Testis (tissue), 3 donors: ENCODE results near the gene FAM20C. TPM values are rescaled to one million over a fixed set of nuclear protein-coding genes. Genes with fewer than 3 reads are reported as not detected.

Experiments used
- DNase-seq: peaks from one replicate; pipeline ENCODE4 v3.0.0-alpha.2; 2019
- H3K27ac ChIP-seq, 2 donors: fragments of 200-600 bp; sonication (generic); one replicate each; pipeline ENCODE4 v1.5.1; 2019
- H3K27me3 ChIP-seq: fragments of 200-600 bp; sonication (generic); one replicate; pipeline ENCODE4 v1.5.1; 2019
- H3K36me3 ChIP-seq: fragments of 200-600 bp; sonication (generic); one replicate; pipeline ENCODE4 v1.5.1; 2017; ENCODE audit warnings: low read depth; ENCODE audit errors: missing control alignments
- H3K4me1 ChIP-seq: fragments of 200-600 bp; sonication (generic); one replicate; pipeline ENCODE4 v1.5.1; 2019
- H3K4me3 ChIP-seq, 2 donors: fragments of 200-600 bp; sonication (generic); one replicate each; pipeline ENCODE4 v1.5.1; 2017 to 2019
- H3K9me3 ChIP-seq: fragments of 200-600 bp; sonication (generic); one replicate; pipeline ENCODE4 v1.5.1; 2017
- POLR2A ChIP-seq: fragments of 450-650 bp; IDR thresholded peaks from one replicate; pipeline ENCODE4 v1.6.1; 2017; ENCODE audit warnings: antibody characterized with exemption, mild to moderate bottlenecking, moderate library complexity
- WGBS, 2 donors: methylation state at CpG; one replicate each; pipeline ENCODE4 v1.1.5; 2018; 5-methylcytosine and 5-hydroxymethylcytosine counted together
- intact Hi-C: fragments of 100-400 bp; cut with DNase I; formaldehyde crosslinking; loops from one replicate; pipeline ENCODE4 v1.15.1; 2023; ENCODE audit warnings: low total_unique reads
- polyA plus RNA-seq: library from polyadenylated mRNA; stranded (reverse); fragments of 350-450 nt; fragmentation: Illumina TruSeq; extraction: RNeasy Lipid Tissue Mini Kit (QIAGEN cat#74804); gene quantifications from one replicate; pipeline ENCODE4 v1.2.3, GENCODE V29; 2014; ENCODE audit warnings: low read depth, low replicate concordance; ENCODE audit not compliant: insufficient read depth
- total RNA-seq, 2 donors: library from RNA; depleted of rRNA; stranded (reverse); fragments of >200 nt; gene quantifications; one replicate each; pipeline ENCODE4 v1.2.3, GENCODE V29; 2016
- TF ChIP-seq, protein P1 (sequence below), 3 experiments: fragments of 450-650 bp in 2 of 3; fragments of 200-600 bp in 1 of 3; sonication (generic) in 1 of 3; IDR thresholded peaks; one replicate each; pipeline ENCODE4 v1.5.1; 2016 to 2019; ENCODE audit warnings: antibody characterized with exemption in 3 of 3, mild to moderate bottlenecking in 2 of 3, moderate library complexity in 1 of 3

The FAM20C gene
- total and polyA plus RNA-seq, 3 donors from 2014 or later, result 14.0 to 36.7 (median 34.0) TPM

DNA sequence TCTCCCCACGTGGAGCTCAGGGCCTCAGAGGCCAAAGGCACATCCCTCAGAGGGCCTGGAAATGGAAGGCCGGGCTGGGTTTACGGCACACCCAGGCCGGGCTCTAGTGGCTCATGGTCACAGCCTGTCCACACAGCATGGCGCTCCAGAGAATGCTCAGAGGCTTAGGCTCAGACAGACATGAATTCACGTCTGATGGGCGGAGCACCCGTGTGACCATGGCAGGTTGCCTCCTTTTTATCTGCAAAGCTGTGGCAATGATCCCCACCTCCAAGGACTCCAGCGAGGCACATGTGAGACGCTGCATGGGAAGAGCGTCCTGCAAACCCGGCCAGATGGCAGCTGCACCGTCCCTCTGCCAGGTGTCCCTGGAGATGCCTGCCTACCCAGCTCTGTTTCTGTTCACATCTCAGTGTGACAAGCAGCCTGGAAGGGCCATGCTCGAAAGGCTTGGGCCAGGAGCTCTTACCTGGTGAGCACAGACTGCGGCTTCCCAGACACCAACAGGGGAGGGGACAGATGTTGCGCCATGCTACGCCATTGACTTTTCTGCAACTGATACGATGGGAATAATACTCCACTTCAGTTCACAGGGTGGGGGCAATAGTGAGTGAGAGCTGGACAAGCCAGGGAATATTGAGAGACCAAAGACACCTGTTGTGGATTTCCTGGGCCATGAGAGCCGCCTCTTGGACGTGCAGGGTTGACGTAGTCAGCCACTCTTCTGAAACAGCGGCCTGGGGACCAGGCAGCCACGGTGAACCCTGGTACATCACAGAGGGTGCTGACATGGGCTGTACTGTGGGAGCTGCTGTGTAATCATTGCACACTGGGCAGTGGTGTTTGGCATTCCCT, 34.4 kb upstream of the FAM20C start:
- no peaks in the 10 kb centered on the region for H3K36me3 ChIP-seq
- H3K27me3 ChIP-seq, result no peaks in the 10 kb centered on the region
- no peaks in the 10 kb centered on the region for H3K9me3 ChIP-seq
- no peaks in the 10 kb centered on the region for H3K4me1 ChIP-seq
- intact Hi-C loops, result no loop called here
- no peak for DNase-seq
- 82 to 93% methylated on average over 13 to 23 of the region's 23 CpGs for WGBS, 2 donors
- H3K4me3 ChIP-seq, result no peak overlapping the region
- TF ChIP-seq POLR2A, result no peak
- TF ChIP-seq, protein P1, sequence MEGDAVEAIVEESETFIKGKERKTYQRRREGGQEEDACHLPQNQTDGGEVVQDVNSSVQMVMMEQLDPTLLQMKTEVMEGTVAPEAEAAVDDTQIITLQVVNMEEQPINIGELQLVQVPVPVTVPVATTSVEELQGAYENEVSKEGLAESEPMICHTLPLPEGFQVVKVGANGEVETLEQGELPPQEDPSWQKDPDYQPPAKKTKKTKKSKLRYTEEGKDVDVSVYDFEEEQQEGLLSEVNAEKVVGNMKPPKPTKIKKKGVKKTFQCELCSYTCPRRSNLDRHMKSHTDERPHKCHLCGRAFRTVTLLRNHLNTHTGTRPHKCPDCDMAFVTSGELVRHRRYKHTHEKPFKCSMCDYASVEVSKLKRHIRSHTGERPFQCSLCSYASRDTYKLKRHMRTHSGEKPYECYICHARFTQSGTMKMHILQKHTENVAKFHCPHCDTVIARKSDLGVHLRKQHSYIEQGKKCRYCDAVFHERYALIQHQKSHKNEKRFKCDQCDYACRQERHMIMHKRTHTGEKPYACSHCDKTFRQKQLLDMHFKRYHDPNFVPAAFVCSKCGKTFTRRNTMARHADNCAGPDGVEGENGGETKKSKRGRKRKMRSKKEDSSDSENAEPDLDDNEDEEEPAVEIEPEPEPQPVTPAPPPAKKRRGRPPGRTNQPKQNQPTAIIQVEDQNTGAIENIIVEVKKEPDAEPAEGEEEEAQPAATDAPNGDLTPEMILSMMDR (IDR thresholded peaks at IDR 0.05), result no peak
- H3K27ac ChIP-seq, result no peak overlapping the region

DNA sequence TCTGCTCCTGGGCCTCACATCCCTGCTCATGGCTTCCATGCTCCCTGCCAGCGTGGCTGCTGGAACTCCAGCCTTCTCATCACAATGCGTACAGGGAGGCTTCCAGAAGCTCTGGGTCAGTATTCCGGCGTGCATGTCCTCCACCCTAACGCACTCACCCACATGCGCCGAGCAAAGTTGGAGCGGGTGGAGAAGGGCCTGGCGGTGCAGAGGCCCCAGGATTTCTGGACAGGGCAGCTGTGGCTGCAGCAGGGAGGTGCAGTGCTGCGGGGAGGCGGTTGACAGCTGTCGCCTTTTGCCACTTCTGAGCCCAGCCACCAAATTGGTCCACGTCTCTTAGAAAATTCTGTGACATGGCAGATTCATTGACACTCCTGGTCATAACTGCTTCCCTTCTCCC, 33.6 kb upstream of the FAM20C start:
- H3K4me3 ChIP-seq, result no peak overlapping the region
- no peaks in the 10 kb centered on the region for H3K9me3 ChIP-seq
- 90 to 97% methylated on average over 7 to 13 of the region's 13 CpGs for WGBS, 2 donors
- DNase-seq, result no peak
- H3K27me3 ChIP-seq, result no peaks in the 10 kb centered on the region
- intact Hi-C loops, result no loop called here
- H3K27ac ChIP-seq, result no peak overlapping the region
- H3K4me1 ChIP-seq, result no peaks in the 10 kb centered on the region
- TF ChIP-seq POLR2A, result no peak
- TF ChIP-seq, protein P1 (IDR thresholded peaks at IDR 0.05), result no peak
- no peaks in the 10 kb centered on the region for H3K36me3 ChIP-seq

DNA sequence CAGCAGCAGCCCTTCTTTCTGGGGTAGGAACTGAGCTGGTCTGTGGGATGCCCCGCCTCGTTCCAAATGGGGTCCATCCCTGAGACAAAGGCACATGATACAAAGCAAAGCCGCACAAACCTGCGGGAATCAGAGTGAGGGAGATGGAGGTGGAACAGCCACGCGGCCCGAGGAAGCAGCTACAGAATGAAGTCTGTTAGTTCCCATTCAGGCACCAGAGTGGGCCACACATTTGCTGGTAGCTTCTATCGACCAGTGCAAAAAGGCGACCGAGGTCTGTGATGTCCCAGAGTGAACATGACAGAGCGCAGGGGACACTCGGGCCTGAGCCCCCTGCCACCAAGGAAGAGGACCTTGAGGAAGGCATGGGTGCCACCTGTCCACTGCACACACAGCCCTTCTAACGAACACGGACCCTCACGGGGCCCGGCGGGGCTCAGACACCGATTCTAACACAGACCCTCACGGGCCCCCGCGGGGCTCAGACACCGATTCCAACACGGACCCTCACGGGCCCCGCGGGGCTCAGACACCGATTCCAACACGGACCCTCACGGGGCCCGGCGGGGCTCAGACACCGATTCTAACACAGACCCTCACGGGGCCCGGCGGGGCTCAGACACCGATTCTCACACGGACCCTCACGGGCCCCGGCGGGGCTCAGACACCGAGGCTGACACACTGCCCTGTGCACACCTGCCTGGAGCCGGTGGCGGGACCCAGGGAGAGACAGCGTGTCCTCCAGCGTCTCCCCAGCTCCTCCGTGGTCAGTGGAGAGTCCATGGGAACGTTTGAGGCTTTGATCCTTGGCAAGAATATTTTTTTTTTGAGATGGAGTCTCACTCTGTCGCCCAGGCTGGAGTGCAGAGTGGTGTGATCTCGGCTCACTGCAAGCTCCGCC, 32.8 kb upstream of the FAM20C start:
- Histone ChIP-seq H3K27me3 (no peaks in the 10 kb centered on the region), H3K36me3 (no peaks in the 10 kb centered on the region), H3K4me3 (no peak overlapping the region), H3K27ac (no peak overlapping the region), H3K9me3 (no peaks in the 10 kb centered on the region), H3K4me1 (no peaks in the 10 kb centered on the region)
- TF ChIP-seq, protein P1 (IDR thresholded peaks at IDR 0.05), result no peak
- no peak for TF ChIP-seq POLR2A
- intact Hi-C loops, result no loop called here
- WGBS, 2 donors, result 79 to 90% methylated on average over 41 to 50 of the region's 50 CpGs
- peak; percentile 53 for DNase-seq

DNA sequence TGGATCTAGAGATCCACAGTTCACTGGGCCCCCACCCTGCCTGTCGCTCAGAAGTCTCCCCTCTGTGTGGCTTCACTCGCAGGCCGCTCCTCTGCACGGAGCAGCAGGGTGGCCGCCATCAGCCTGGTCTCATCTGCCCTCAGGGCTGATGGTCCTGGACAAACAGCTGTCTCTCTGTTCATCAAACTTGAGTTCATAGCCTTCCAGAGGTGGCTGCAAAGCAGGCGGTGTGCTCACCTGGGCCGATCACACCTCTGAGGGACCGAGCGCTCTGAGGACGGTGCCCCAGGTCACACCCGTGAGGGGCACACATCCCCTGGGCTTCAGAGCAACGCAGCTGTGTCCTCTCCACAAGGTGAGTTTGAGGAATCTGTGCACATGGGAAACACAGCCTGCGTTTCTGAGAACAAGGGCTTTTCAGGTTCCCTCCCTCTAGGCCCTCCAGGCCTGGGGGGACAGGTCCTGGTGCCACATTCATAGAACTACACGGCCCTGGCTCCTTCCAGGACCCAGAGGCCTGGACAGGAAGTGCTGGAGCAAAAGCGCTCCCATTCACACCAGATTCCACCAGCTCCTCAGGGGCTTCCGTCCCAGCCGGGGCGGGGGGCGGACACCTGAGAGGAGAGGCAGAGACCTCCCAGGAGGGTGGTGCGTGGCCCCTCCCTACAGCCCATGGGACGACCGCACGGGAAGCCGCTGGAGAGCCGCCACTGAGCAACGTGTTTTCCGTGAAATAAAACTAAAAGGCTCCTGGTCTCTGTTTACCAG, 31.2 kb upstream of the FAM20C start:
- no peak overlapping the region for H3K4me3 ChIP-seq
- 75 to 83% methylated on average over 18 to 27 of the region's 27 CpGs for WGBS, 2 donors
- H3K27ac ChIP-seq, result no peak overlapping the region
- TF ChIP-seq, protein P1 (IDR thresholded peaks at IDR 0.05), result no peak
- no peak for TF ChIP-seq POLR2A
- H3K9me3 ChIP-seq, result no peaks in the 10 kb centered on the region
- H3K36me3 ChIP-seq, result no peaks in the 10 kb centered on the region
- H3K4me1 ChIP-seq, result no peaks in the 10 kb centered on the region
- intact Hi-C loops, result no loop called here
- DNase-seq, result no peak
- H3K27me3 ChIP-seq, result no peaks in the 10 kb centered on the region
